ENCODE data around the gene DTX1. TPM values are rescaled to one million over a fixed set of nuclear protein-coding genes. Genes with fewer than 3 reads are reported as not detected.

DTX1 gene
- 0.05 TPM in 1 of 2 replicates, not detected in the other for total RNA-seq (2014; rRNA removed; shearing (Covaris generic))
- polyA plus RNA-seq (2014; cell fraction: nucleus; rRNA removed) = not detected in 2 replicates

DNA sequence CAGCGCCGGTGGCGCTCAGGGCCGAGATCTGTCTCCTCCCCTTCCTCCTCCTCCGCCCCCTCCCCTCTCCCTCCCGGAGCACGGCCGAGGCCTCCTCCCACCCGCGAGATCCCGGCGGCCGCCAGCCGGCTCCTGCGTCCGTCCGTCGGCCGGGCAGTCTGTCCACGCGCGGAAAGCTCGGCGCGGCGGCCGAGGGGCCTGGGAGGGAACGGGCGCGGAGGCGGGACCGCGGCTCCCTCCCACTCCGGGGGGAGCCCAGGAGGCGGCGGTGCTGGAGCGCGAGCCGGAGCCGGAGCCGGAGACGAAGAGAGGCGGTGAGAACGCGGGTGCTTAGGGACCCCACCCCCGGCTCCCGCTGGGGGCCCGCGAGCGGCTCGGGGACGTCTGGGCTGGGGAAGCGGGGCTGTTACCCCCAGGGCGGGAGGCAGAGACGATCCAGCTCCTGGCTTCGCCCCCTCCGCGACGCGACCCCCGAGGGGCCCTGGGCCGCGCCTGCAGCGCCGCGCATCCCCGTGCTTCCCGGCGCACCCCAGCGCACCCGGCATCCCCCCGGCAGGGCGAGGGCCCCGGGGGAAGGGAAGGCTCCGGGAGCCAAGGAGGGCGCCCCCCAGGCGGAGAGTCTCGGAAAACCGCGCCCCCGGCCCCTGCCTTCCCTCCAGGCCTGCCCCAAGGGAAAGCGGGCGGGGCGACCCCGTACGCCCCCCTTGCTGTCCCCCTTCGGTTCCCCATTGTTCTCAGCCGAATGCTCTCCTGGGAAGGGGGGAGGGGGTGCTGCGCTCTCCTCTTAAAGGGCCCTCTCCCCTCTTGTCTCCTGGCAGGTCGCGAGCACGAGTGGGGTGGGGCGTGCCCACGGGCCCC is at the start of gene DTX1:
Gene DTX1 (plus strand): TSS at position 100 of the 858 bp plus-strand sequence. CDS start 1,463 bp downstream, outside the sequence.
- DNase-seq (ENCODE audit: extremely low read depth, low read depth) = no peak

DNA sequence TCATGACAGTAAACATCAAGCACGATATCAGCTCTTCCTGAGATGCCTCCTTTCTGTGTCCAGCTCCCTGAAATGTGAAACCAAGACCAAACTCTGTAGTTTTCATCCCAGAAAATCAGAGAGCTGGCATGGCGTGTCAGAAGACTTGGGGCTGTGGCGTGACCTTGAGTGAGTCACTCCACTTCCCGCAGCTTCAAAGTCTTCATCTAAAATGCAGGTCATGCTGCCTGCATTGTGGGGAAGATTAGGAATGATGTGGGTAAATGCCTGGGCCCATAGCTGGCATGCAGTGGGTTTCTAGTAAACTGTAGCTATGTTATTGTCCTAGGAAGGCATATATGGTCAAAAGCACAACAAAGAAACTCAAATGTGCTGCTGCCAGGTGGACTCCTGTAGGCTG is 49.4 kb upstream of the DTX1 start:
- DNase-seq (ENCODE audit: extremely low read depth, low read depth) = no peak

DNA sequence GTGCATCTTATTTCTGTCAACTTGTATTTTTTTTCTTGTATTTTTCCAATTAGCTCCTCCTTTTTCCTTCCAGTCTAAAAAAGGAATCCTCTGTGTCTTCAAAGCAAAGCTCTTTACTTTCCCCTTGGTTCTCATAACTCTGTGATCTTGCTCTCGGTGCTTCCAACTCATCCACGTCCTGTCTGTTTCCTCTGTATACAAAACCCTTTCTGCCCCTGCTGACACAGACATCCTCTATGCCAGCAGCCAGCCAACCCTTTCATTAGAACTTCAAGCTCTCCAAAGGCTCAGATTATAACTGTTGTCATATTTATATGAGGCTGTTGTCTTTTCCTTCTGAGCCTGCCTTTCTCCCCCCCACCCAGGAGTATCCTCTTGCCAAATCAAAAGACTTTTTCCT is 45.8 kb upstream of the DTX1 start:
- no peak for DNase-seq (ENCODE audit: extremely low read depth, low read depth)

DNA sequence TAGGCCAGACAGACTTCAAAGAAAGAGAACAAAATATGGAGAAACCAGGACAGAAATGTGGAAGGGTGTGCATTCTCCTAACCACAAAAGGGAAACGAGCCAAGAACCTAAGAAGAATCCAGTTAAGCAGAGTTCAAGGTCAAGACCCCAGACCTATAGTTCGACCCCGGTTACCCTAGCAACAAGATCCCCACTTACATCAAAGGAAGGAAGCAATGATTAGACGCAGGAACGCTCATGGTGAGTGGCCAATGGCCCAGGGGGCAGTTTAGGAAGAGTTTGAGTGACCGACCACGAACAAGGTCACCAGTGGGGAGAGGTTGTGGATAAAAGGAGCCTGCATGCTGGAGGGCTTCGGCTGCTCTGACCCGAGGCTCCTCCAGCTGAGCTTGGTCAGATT is 42.0 kb upstream of the DTX1 start:
- no peak for DNase-seq (ENCODE audit: extremely low read depth, low read depth)

DNA sequence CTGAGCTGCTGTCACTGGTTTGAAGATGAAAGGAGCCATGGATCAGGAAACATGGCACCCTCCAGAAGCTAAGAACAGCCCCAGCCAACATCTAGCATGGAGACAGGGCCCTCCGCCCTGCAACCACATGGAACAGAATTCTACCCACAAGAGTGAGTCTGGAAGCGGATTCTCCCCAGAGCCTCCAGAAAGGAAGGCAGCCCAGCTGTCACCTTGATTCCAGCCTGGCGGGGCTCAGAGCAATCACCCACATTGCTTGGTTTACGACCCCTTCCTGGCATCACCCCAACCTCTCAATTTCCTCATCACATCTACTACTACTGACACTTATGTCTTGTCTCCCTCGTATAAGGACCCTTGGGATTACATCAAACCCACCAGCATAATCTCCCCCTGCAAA is 39.7 kb upstream of the DTX1 start:
- no peak for DNase-seq (ENCODE audit: extremely low read depth, low read depth)

DNA sequence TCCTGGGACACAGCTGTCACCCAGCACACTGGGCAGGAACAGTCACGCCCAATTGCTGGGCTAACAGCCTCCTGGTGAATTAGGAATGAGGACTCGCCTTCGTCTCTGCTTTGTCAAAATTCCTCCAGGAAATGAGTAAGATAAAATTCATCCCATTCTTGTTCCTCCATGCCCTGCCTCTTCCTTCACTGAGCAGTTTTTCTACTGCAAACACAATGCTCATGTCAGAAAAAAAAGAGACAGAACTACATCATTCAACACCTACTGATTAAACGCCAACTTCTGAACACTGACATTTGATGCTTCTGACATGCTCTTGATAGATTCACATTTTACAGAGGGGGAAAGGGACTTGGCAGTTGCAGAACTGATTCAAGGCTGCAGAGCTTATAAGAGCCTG is 37.5 kb upstream of the DTX1 start:
- no peak for DNase-seq (ENCODE audit: extremely low read depth, low read depth)

DNA sequence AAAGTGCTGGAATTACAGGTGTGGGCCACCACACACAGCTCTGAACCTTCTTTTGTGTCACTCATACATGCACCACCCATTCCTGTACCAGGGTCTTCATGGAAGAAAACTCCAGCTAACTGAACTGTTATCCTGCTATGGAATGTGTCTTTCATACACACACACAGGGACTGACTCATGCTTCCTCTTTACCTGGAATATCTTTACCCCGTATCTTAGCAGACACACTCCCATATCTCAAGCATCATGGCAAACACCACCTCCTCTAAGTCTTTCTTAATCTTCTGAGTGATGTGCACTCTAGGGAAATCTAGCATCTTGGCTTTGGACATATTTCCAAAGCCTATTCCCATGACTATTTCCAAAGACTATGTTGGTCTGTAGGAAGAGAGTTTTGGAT is 35.0 kb upstream of the DTX1 start:
- no peak for DNase-seq (ENCODE audit: extremely low read depth, low read depth)

DNA sequence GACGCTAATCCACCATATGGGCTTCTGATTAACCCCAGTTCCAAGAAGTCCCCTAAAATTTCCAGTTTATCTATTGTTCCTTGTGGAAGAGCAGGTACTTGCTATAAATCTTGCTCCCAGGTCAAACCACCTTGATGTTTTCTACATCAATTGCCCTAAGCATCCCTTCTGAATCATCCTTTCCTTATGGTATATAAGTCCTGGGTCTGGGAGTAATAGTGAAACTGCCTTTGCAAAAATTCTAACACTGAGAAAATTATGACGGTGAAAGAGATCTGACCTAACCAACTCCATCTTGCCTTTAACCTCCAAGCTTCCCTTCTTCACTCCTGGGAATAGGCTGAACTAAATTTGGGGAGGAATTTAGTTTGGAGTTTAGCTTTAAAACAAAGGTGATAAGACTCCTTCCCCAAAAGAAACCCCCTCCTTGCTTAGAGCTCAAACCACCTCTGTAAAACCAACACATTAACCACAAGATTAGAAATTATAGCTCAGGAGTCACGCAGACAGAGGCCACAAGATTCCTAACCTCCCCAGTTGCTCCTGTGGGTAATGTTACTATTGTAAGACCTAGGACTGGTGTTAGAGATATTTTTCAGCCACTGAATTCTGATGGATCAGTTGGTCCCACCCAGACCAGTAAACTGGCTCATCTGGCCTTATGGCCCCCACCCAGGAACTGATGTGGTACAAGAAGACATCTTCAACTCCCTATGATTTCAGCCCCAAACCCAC is 33.8 kb upstream of the DTX1 start:
- DNase-seq (ENCODE audit: extremely low read depth, low read depth) = no peak

DNA sequence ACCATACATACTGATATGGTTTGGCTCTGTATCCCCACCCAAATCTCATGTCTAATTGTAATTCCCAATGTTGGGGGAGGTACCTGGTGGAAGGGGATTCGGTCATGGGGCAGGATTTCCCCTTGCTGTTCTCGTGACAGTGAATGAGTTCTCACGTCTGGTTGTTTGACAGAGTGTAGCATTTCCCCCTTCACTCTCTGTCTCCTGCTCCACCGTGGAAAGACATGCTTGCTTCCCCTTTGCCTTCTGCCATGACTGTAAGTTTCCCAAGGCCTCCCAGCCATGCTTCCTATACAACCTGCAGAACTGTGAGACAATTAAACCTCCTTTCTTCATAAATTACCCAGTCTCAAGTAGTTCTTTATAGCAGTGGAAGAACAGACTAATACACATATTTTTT is 28.8 kb upstream of the DTX1 start:
- DNase-seq (ENCODE audit: extremely low read depth, low read depth) = no peak

DNA sequence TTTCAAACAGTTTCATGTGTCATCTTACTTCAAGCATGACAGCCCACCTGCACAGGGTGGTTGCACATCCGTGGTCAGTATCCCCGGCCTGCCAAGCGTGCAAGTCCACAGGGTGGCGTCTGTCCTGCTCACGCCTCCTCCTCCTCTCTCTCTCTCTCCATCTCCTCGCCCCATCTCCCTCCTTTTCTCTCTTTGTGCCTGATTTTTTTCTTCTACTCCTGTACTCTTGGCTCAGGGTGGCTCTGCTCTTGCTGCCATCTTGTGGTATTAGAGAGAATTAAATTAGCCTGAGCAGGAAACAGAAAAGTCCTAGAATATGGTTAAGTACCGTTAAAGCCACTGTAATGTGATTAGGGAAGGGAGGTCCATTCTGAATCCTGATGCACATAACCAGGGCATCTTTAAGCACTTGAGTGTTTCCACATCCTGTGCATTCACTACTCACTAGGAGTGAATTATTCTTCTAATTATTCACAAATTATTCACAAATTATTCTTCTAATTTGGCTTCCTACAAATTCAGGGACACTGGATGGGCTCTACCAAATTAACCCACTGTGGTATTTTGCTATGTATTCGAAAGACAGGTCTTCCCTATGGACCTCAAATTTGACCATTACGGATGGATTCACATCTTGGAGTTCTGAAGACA is 25.5 kb upstream of the DTX1 start:
- DNase-seq (ENCODE audit: extremely low read depth, low read depth) = peak; percentile 61

DNA sequence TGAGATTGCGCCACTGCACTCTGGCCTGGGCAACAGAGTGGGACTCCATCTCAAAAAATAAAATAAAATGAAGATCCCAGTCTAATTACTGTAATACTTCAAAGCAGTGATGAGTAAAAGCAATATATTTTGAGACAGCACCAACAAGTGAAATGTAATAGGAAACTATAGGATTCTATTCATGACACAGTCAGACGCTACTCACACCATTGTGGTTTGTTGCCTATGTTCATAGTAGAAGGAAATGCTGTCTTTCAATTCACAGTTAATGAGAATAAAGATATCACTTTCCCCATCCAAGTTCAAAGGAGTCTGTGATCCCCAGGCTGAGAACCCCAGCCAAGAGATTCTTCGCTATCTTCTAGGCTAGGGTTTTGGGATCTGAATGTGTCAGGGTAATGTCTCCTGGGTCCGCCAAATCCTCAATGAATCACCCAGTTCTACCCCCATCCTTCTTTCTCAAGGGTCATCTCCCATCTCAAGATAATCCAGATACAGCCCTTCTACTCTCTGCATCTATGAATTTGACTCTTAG is 16.6 kb upstream of the DTX1 start:
- no peak for DNase-seq (ENCODE audit: extremely low read depth, low read depth)

DNA sequence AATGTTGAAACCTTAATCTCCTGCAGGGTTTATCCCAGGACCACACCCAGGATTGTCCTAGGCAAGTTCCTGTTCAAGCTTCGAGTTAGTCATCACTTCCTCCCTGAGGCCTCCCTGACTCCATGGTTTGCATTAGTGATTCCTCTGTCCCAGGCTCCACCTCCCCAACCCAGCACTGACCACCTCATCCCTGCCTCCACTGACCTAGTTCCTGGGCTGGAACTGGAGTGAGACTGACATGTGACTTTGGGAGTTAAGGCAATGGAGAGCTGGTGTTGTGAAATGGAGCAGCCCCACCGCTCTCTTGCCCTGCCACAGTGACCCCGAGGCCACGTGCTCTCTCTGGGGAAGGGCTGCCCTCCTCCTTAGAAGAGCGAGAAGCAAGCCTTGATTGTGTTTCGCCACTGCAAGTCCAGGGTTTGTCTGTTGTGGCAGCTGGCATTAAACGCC is 15.8 kb upstream of the DTX1 start:
- DNase-seq (ENCODE audit: extremely low read depth, low read depth) = peak; percentile 54

DNA sequence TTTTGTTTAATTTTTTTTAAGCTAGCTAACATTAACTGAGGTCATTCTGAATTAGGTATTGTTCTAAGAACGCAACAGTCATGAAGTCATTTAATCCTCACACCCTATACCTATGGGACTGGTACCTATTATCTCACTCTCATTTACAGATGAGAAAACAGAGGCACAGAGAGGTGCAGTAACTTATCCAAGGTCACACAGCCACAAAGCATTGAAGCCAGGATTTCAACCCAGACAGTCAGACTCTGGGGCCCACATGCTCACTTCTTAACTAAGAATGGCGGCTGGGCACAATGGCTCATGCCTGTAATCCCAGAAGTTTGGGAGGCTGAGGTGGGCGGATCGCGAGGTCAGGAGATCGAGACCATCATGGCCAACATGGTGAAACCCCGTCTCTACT is 15.0 kb upstream of the DTX1 start:
- no peak for DNase-seq (ENCODE audit: extremely low read depth, low read depth)

DNA sequence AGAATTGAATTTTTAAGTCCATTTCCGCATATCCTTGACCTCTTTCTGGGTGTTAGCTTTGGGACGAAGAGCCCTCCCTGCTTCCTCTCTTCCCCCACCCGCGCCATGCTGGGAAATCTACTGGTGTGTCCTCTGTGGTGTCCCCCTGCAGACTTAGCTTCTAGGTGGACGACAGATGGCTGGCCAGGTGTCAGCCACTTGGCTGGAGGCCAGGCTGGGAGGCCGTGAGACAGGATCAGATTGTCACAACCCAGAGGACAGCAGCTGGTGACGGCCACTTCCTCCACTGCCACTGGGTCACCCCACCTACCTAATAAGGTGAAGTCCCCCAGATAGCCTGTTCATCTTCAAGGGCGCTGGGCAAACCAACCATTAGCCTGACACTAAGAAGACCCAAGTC is 13.3 kb upstream of the DTX1 start:
- DNase-seq (ENCODE audit: extremely low read depth, low read depth) = no peak

DNA sequence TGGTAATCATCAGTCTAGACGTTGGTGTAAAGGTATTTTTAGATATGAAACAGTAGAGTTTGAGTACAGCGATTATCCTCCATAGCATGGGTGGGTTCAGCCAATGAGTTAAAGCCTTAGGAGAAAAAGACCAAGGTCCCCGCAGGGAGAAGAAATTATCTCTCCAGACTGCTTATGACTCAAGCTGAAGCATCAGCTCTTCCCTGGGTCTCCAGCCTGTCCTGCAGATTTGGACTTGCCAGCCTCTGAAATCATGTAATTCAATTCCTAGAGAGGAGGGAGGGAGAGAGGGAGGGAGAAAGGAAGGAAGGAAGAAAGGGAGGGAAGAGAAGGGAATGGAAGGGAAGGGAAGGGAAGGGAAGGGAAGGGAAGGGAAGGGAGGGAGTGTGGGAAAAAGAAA is 12.0 kb upstream of the DTX1 start:
- no peak for DNase-seq (ENCODE audit: extremely low read depth, low read depth)

DNA sequence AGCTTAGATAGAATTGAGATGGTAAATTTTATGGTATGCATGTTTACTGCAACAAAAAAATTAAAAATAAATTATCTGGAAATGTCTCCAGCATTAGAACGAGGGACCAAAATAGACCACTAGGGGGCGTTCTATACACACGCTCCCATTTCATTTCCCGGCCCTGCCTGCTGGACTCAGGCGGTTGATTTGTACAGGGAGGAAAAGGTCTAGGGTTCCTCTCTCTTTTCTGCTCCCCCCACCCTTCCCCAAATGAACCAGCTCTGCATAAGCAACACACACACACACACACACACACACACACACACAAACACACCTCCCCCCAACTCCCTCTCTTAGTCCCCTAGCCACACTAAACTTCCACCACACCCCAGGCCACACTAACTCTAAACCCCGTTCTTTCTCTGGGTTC is 7.8 kb upstream of the DTX1 start:
- DNase-seq (ENCODE audit: extremely low read depth, low read depth) = peak; percentile 64

DNA sequence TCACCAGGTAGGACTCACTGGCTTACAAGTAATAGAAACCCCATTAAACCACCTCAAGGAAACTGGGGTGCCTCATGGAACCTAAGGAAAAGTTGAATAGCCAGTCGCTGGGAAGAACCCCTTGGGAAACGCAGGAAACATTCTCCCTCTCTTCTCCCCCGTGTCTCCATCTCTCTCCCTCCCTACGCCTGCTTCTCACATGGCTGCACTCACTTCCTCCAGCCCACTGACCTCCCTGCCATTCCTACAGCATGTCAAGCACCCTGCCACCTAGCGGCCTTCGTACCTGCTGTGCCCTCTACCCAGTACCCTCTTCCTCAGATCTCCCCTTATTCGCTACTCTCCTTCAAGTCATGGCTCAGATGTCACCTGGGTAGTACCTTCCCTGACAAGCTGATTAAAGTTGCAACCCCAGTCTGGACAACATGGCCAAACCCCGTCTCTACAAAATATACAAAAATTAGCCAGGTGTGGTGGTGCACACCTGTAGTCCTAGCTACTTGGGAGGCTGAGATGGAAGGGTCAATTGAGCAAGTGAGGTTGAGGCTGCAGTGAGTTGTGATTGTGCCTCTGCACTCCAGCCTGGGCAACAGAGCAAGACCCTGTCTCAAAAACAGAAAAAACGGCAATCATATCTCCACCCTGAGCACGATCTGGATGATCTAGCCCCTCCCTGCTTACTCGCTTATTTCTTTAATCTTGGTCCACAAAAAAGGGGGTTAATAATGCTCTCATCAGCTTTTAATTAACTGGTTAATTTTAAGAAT is 6.4 kb upstream of the DTX1 start:
- peak; percentile 20 for DNase-seq (ENCODE audit: extremely low read depth, low read depth)

DNA sequence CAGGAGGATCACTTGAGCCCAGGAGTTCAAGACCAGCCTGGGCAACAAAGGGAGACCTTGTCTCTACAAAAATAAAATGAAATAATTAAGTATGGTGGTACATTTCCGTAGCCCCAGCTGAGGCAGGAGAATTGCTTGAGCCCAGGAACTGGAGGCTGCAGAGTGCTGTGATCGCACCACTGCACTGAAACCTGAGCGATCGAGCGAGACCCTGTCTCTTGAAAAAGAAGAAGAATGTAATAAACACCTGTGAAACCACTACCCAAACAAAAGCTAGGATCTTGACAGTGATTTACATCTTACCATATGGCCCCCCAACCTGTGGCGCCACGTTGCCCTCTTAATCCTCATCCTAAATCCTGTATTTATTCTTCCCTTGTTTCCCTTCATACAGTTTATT is 5.7 kb upstream of the DTX1 start:
- DNase-seq (ENCODE audit: extremely low read depth, low read depth) = no peak

DNA sequence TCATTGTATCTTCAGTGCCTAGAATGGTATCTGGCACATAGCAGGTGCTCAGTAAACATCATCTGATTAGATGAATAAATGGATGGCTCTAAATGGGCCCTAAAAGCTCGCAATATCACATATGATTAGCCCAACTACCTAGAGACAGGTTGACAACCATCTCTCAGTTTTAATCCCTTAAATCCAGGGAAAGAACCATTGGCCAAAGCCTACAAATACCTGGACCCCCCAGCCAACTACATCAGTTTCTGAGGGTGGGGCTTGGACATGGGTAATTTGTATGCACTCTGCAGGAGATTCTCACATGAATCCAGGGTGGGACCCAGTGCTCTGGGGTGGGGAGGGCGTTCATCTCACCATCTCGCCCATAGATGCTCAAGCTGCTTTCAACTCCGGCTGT is 4.8 kb upstream of the DTX1 start:
- no peak for DNase-seq (ENCODE audit: extremely low read depth, low read depth)

DNA sequence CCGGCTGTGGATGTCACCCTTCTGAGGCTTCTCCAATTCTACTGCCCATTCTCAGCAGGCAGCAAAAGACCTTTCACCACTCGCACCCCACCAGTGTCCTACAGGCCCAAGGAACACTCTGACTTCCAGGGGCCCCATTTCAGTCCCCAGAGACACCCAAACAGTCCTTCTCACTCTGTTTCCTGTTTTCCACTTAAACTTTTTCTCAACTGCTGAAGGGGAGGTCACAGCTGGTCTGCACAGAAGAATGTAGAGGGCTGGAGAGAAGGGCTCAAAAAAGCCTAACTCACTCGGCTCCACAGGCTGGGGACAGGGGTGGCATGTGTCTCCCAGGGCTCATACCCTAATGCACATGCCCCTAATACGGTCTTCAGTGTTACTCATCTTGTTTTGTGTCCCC is 4.2 kb upstream of the DTX1 start:
- DNase-seq (ENCODE audit: extremely low read depth, low read depth) = no peak
